ENCODE results near the gene COL18A1.
"Not testable (repeated sequence)": the region's sequence is repeated elsewhere in the genome, so short reads cannot be mapped to it uniquely, and the experiment has no call there.

Gene COL18A1

GRCh38 chr21:45366931-45367401, 38.0 kb upstream of the COL18A1 start:
- TF ChIP-seq ISL1 (CRISPR knock-in tag; IDR thresholded peaks at IDR 0.05) (no peak), OSR1 (CRISPR knock-in tag; IDR thresholded peaks at IDR 0.05) (no peak), RARB (CRISPR knock-in tag; IDR thresholded peaks at IDR 0.05) (no peak), ZC3H10 (CRISPR knock-in tag; IDR thresholded peaks at IDR 0.05) (no peak), PPARA (CRISPR knock-in tag; IDR thresholded peaks at IDR 0.05; ENCODE audit: borderline replicate concordance) (no peak), ZFP3 (CRISPR knock-in tag; IDR thresholded peaks at IDR 0.05) (no peak), GLIS3 (CRISPR knock-in tag; IDR thresholded peaks at IDR 0.05) (no peak), TCF4 (CRISPR knock-in tag; IDR thresholded peaks at IDR 0.05; ENCODE audit: borderline replicate concordance) (no peak), ZNF8 (CRISPR knock-in tag; IDR thresholded peaks at IDR 0.05) (no peak), TOX (CRISPR knock-in tag; IDR thresholded peaks at IDR 0.05; ENCODE audit: borderline replicate concordance) (no peak), CSDC2 (CRISPR knock-in tag; IDR thresholded peaks at IDR 0.05) (no peak), TSHZ2 (CRISPR knock-in tag; IDR thresholded peaks at IDR 0.05) (no peak), POU6F1 (CRISPR knock-in tag; IDR thresholded peaks at IDR 0.05; ENCODE audit: borderline replicate concordance, low read depth) (no peak), PATZ1 (CRISPR knock-in tag; IDR thresholded peaks at IDR 0.05; ENCODE audit: borderline replicate concordance) (no peak)
- TF ChIP-seq, protein P1, sequence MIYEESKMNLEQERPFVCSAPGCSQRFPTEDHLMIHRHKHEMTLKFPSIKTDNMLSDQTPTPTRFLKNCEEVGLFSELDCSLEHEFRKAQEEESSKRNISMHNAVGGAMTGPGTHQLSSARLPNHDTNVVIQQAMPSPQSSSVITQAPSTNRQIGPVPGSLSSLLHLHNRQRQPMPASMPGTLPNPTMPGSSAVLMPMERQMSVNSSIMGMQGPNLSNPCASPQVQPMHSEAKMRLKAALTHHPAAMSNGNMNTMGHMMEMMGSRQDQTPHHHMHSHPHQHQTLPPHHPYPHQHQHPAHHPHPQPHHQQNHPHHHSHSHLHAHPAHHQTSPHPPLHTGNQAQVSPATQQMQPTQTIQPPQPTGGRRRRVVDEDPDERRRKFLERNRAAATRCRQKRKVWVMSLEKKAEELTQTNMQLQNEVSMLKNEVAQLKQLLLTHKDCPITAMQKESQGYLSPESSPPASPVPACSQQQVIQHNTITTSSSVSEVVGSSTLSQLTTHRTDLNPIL (CRISPR knock-in tag; IDR thresholded peaks at IDR 0.05; ENCODE audit: low read depth), result no peak
- peak; percentile 72 for ATAC-seq

DNA sequence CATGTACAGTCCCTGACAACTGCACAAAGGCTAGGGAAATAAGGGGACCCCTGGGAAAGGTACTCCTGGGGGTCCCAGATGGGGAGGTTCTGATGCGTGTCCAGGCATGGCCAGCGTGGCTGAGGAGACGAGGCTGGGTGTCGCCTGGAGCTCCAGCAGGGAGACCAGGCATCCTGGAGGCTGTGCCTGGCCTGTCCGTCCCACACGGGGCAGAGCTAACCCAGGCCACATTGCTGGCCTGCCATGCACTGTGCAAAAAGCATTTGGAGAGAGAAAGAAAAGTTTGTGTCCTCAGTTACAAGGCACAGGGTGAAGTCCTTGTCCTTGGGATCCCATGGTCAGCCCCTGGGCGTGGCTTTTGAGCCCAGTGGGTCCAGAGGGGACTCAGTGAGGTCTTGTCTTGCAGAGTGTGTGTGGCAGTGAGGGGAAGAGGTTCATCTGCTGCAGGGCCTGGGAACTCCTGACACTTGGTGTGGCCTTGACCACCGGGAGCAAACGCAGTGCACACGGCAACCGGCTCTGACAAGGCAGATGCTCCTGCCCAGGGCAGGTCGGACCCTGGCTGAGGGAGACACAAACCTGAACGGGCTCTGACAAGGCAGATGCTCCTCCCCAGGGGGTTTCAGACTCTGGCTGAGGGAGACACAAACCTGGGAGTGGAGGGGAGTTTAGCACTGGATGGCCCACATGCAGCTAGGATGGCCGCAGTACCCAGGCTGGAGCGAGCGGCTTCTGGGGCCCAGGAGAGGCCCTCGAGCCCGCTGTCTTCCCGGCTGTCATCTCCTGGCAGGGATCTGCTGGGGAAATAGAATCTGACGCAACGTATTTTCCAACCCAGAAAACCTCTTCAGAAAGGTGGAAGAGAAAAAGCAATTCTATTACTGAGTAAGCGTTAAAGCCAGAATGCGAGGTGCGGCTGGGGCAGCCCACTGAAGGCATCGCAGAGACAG, 37.3 kb upstream of the COL18A1 start:
- ATAC-seq, result peak; percentile 45
- TF ChIP-seq RARB (CRISPR knock-in tag; IDR thresholded peaks at IDR 0.05), result no peak
- no peak for TF ChIP-seq TOX (CRISPR knock-in tag; IDR thresholded peaks at IDR 0.05; ENCODE audit: borderline replicate concordance)
- no peak for TF ChIP-seq PPARA (CRISPR knock-in tag; IDR thresholded peaks at IDR 0.05; ENCODE audit: borderline replicate concordance)
- no peak for TF ChIP-seq ZC3H10 (CRISPR knock-in tag; IDR thresholded peaks at IDR 0.05)
- TF ChIP-seq ZNF565 (CRISPR knock-in tag; conservative IDR thresholded peaks at IDR 0.05; ENCODE audit: low read depth), result no peak
- no peak for TF ChIP-seq ZNF8 (CRISPR knock-in tag; IDR thresholded peaks at IDR 0.05)
- no peak for TF ChIP-seq TSHZ2 (CRISPR knock-in tag; IDR thresholded peaks at IDR 0.05)
- TF ChIP-seq CSDC2 (CRISPR knock-in tag; IDR thresholded peaks at IDR 0.05), result no peak
- TF ChIP-seq ARNTL (CRISPR knock-in tag; IDR thresholded peaks at IDR 0.05; ENCODE audit: borderline replicate concordance, low read depth), result no peak
- TF ChIP-seq OSR1 (CRISPR knock-in tag; IDR thresholded peaks at IDR 0.05), result no peak
- no peak for TF ChIP-seq PATZ1 (CRISPR knock-in tag; IDR thresholded peaks at IDR 0.05; ENCODE audit: borderline replicate concordance)
- no peak for TF ChIP-seq SNAI2 (CRISPR knock-in tag; IDR thresholded peaks at IDR 0.05)
- TF ChIP-seq ZFP30 (CRISPR knock-in tag; IDR thresholded peaks at IDR 0.05), result no peak
- TF ChIP-seq POU6F1 (CRISPR knock-in tag; IDR thresholded peaks at IDR 0.05; ENCODE audit: borderline replicate concordance, low read depth), result no peak
- TF ChIP-seq TCF4 (CRISPR knock-in tag; IDR thresholded peaks at IDR 0.05; ENCODE audit: borderline replicate concordance), result no peak

- ATAC-seq, result not testable (repeated sequence)
Observed at GRCh38 chr21:45369018-45369417, 35.9 kb upstream of the COL18A1 start.
